Endothelial cell of umbilical vein (primary cell): ENCODE data around the gene SPATA33. TPM values are rescaled to one million over a fixed set of nuclear protein-coding genes. Genes with fewer than 3 reads are reported as not detected.

Source experiments
- BruUV-seq: library from RNA; stranded (reverse); fragments of 400-500 nt; replicated peaks from 2 replicates; lab custom pipeline; 2021; lab: Mats Ljungman, UMichigan
- CTCF ChIA-PET: fragments of 300-600, 350-600 bp; sonication (Branson Sonifier 250); formaldehyde crosslinking; loops from one replicate; lab custom pipeline; 2021; ENCODE audit warnings: antibody characterized with exemption, inconsistent platforms; lab: Charles Lee
- POLR2A ChIA-PET: fragments of 300-600, 350-600 bp; sonication (Branson Sonifier 250); formaldehyde crosslinking; loops from one replicate; lab custom pipeline; 2021; ENCODE audit warnings: antibody characterized with exemption, inconsistent platforms; lab: Charles Lee
- DNase-seq: peaks from one replicate; pipeline ENCODE4 v3.0.0-alpha.2; 2011; ENCODE audit warnings: low read depth, low spot score
- FAIRE-seq: peaks from 2 replicates; lab custom pipeline; 2011; peaks lifted over from hg19 to GRCh38; lab: Jason Lieb, UNC
- H2AFZ ChIP-seq: 2 replicates; pipeline ENCODE4 v1.6.0; 2012; ENCODE audit warnings: low read depth, low read length, control low read depth, inconsistent platforms
- H3K27ac ChIP-seq: 2 replicates; pipeline ENCODE4 v1.5.1; 2011; ENCODE audit warnings: low read depth, mild to moderate bottlenecking, control low read depth, low read length, moderate library complexity; ENCODE audit not compliant: insufficient read depth
- H3K27me3 ChIP-seq, 2 experiments: 2 replicates each; pipeline versions ENCODE4 v1.6.0 to v1.6.1; 2011; ENCODE audit warnings: low read length in 2 of 2, mixed read lengths in 1 of 2; ENCODE audit not compliant: control insufficient read depth in 2 of 2, insufficient read depth in 2 of 2
- H3K36me3 ChIP-seq, 2 experiments: 2 replicates in 1 of 2; 3 replicates in 1 of 2; pipeline ENCODE4 v1.5.1; 2011; ENCODE audit warnings: low read length in 2 of 2, mild to moderate bottlenecking in 1 of 2, moderate library complexity in 1 of 2; ENCODE audit not compliant: control insufficient read depth in 2 of 2, insufficient read depth in 2 of 2; ENCODE audit errors: extremely low read depth in 1 of 2
- H3K4me1 ChIP-seq: 3 replicates; pipeline ENCODE4 v1.5.1; 2011; ENCODE audit warnings: mild to moderate bottlenecking, low read length; ENCODE audit not compliant: control insufficient read depth, insufficient read depth; ENCODE audit errors: extremely low read depth
- H3K4me2 ChIP-seq: 2 replicates; pipeline ENCODE4 v1.6.1; 2011; ENCODE audit warnings: low read length, control low read depth, mixed read lengths; ENCODE audit not compliant: insufficient read depth
- H3K4me3 ChIP-seq, 3 experiments: fragments of 200-600 bp in 1 of 3; sonication (generic), shearing (Covaris generic) in 1 of 3; replicated peaks in 1 of 3; 2 replicates each; pipeline ENCODE4 v1.5.1; 2011 to 2016; ENCODE audit warnings: control low read depth in 3 of 3, low read length in 3 of 3, mild to moderate bottlenecking in 2 of 3, inconsistent platforms in 1 of 3, low read depth in 1 of 3, moderate library complexity in 1 of 3; ENCODE audit not compliant: insufficient read depth in 1 of 3
- H3K79me2 ChIP-seq: 2 replicates; pipeline ENCODE4 v1.6.0; 2012; ENCODE audit warnings: low read length, inconsistent platforms; ENCODE audit not compliant: control insufficient read depth, insufficient read depth
- H3K9ac ChIP-seq: replicated peaks from 2 replicates; pipeline ENCODE3; 2011; ENCODE audit warnings: low read length, control low read depth; ENCODE audit not compliant: insufficient read depth; ENCODE audit errors: extremely low read depth
- H3K9me1 ChIP-seq: replicated peaks from 3 replicates; pipeline ENCODE4 v1.6.0; 2011; ENCODE audit warnings: mild to moderate bottlenecking, low read length; ENCODE audit not compliant: control insufficient read depth, insufficient read depth; ENCODE audit errors: extremely low read depth
- H3K9me3 ChIP-seq: replicated peaks from 2 replicates; pipeline ENCODE4 v1.5.1; 2012; ENCODE audit warnings: low read length, inconsistent platforms; ENCODE audit not compliant: control insufficient read depth, insufficient read depth
- H4K20me1 ChIP-seq: replicated peaks from 2 replicates; pipeline ENCODE3; 2011; ENCODE audit warnings: mild to moderate bottlenecking, low read length; ENCODE audit not compliant: control insufficient read depth, insufficient read depth; ENCODE audit errors: extremely low read depth
- CTCF ChIP-seq, 2 donors: IDR thresholded peaks; 1 replicate in 1 of 2; 2 replicates in 1 of 2; pipeline ENCODE4 v1.5.1; 2011; ENCODE audit warnings: low read length in 2 of 2, mild to moderate bottlenecking in 2 of 2, moderate library complexity in 2 of 2, control low read depth in 1 of 2, inconsistent platforms in 1 of 2, low read depth in 1 of 2; ENCODE audit not compliant: insufficient read depth in 1 of 2; ENCODE audit errors: extremely low read depth in 1 of 2
- GATA2 ChIP-seq: IDR thresholded peaks from 2 replicates; pipeline ENCODE4 v1.7.0; 2011; ENCODE audit warnings: low read depth, mild to moderate bottlenecking, moderate library complexity, mixed read lengths, low read length; ENCODE audit not compliant: insufficient read length, insufficient read depth
- JUN ChIP-seq: IDR thresholded peaks from 2 replicates; pipeline ENCODE4 v1.6.1; 2011; ENCODE audit warnings: borderline replicate concordance, low read depth; ENCODE audit not compliant: insufficient read length, insufficient read depth
- MAX ChIP-seq: IDR thresholded peaks from 2 replicates; pipeline ENCODE4 v1.6.1; 2011; ENCODE audit not compliant: insufficient read depth, insufficient read length
- POLR2A ChIP-seq: IDR thresholded peaks from 2 replicates; pipeline ENCODE4 v1.6.1; 2012; ENCODE audit warnings: low read depth, mild to moderate bottlenecking, control low read depth, low read length
- POLR2AphosphoS5 ChIP-seq: IDR thresholded peaks from 2 replicates; pipeline ENCODE4 v1.6.1; 2012; ENCODE audit warnings: low read depth, mild to moderate bottlenecking, control low read depth, low read length, moderate library complexity; ENCODE audit not compliant: insufficient read depth
- dilution Hi-C: fragments of 300-500 bp; cut with MboI; formaldehyde crosslinking; loops from one replicate; pipeline ENCODE4 v1.15.0; 2019; ENCODE audit warnings: low sequenced_read_pairs; ENCODE audit not compliant: extremely low pct_ligation_motif_present
- intact Hi-C: fragments of 100-400 bp; cut with micrococcal nuclease; formaldehyde crosslinking; loops from one replicate; pipeline ENCODE4 v1.10.0; 2022
- polyA plus RNA-seq, 4 experiments: library from polyadenylated mRNA; depleted of rRNA in 3 of 4; stranded (reverse) in 3 of 4; unstranded in 1 of 4; fragments of >200 nt; gene quantifications; 2 replicates each; pipeline versions ENCODE4 v1.2.1 to v1.2.3, GENCODE V29; 2011 to 2012; ENCODE audit warnings: missing spikeins in 1 of 4
- total RNA-seq: library from RNA; stranded (reverse); gene quantifications from 2 replicates; pipeline ENCODE4 v1.2.3, GENCODE V29; 2021

SPATA33 gene
- total and polyA plus RNA-seq, 2 donors (not counting 3 experiments of a cell fraction or from before 2014, with no cell fraction given) = 3.5 to 11.4 TPM

GRCh38 chr16:89704281-89704680 lies 46.6 kb downstream of the SPATA33 start:
- Histone ChIP-seq H3K9ac (no peak overlapping the region), H4K20me1 (no peaks in the 10 kb centered on the region), H2AFZ (no peak overlapping the region), H3K9me3 (no peaks in the 10 kb centered on the region), H3K4me2 (no peak overlapping the region), H3K27ac (no peak overlapping the region), H3K36me3 (no peaks in the 10 kb centered on the region), H3K9me1 (no peaks in the 10 kb centered on the region), H3K79me2 (no peaks in the 10 kb centered on the region), H3K4me1 (peaks cover 9% of the 10 kb centered on the region), H3K4me3 (no peak overlapping the region), H3K27me3 (no peaks in the 10 kb centered on the region)
- dilution Hi-C loops (no loop called here), intact Hi-C loops (loop anchor here (5.0 kb wide), 1 partner anchor 218 kb away; the partner anchor contains the start of gene TUBB3)
- POLR2A ChIA-PET = no interaction called here
- no peak for TF ChIP-seq MAX
- TF ChIP-seq JUN = no peak
- TF ChIP-seq CTCF (IDR thresholded peaks at IDR 0.05; ENCODE audit: extremely low read depth in 1 of 2, insufficient read depth in 1 of 2, low read depth in 1 of 2, low read length in 2 of 2) = no peak
- no peak for TF ChIP-seq GATA2
- TF ChIP-seq POLR2AphosphoS5 = no peak
- TF ChIP-seq POLR2A = no peak
- no TSS peak for BruUV-seq
- DNase-seq (no peak), FAIRE-seq (no peak)
- CTCF ChIA-PET = interaction anchor here (1.0 to 6.4 kb wide), 3 partner anchors 89 to 206 kb away, joined by 3 to 119 read pairs (median 90); no protein-coding TSS in a partner anchor
